Measurements from ENCODE around the gene DNAJB5.

DNAJB5 gene

DNA sequence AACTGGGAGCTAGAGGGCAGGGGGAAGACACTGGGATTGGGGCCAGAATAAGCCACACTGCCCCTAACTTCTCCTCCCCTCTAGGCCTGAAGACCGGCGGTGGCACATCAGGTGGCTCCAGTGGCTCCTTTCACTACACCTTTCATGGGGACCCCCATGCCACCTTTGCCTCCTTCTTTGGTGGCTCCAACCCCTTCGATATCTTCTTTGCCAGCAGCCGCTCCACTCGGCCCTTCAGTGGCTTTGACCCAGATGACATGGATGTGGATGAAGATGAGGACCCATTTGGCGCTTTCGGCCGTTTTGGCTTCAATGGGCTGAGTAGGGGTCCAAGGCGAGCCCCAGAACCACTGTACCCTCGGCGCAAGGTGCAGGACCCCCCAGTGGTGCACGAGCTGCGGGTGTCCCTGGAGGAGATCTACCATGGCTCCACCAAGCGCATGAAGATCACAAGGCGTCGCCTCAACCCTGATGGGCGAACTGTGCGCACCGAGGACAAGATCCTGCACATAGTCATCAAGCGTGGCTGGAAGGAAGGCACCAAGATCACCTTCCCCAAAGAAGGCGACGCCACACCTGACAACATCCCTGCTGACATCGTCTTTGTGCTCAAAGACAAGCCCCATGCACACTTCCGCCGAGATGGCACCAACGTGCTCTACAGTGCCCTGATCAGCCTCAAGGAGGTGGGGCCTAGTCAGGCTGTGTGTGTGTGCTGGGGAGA lies 6.8 kb downstream of the DNAJB5 start:
- TF ChIP-seq, protein P1, sequence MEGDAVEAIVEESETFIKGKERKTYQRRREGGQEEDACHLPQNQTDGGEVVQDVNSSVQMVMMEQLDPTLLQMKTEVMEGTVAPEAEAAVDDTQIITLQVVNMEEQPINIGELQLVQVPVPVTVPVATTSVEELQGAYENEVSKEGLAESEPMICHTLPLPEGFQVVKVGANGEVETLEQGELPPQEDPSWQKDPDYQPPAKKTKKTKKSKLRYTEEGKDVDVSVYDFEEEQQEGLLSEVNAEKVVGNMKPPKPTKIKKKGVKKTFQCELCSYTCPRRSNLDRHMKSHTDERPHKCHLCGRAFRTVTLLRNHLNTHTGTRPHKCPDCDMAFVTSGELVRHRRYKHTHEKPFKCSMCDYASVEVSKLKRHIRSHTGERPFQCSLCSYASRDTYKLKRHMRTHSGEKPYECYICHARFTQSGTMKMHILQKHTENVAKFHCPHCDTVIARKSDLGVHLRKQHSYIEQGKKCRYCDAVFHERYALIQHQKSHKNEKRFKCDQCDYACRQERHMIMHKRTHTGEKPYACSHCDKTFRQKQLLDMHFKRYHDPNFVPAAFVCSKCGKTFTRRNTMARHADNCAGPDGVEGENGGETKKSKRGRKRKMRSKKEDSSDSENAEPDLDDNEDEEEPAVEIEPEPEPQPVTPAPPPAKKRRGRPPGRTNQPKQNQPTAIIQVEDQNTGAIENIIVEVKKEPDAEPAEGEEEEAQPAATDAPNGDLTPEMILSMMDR (IDR thresholded peaks at IDR 0.05; ENCODE audit: unreplicated experiment in 3 of 3), result no peak
- Mint-ChIP-seq H3K36me3 (ENCODE audit: low read depth) (peaks cover 6% of the 10 kb centered on the region), H3K27ac (peak overlapping the region; percentile 42 to 92 (median 88)), H3K4me1 (peaks cover 45% of the 10 kb centered on the region), H3K9me3 (no peaks in the 10 kb centered on the region), H3K4me3 (no peak overlapping the region), H3K27me3 (ENCODE audit: low read depth) (no peaks in the 10 kb centered on the region)

DNA sequence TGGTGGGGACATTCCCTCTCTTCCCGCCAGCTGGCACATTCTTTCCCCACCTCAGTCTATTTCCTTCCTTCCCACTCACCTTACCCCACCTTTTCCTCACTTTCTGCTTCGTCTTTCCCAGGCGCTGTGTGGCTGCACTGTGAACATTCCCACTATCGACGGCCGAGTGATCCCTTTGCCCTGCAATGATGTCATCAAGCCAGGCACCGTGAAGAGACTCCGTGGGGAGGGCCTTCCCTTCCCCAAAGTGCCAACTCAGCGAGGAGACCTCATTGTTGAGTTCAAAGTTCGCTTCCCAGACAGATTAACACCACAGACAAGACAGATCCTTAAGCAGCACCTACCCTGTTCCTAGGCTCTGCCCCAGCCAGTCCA lies 7.3 kb downstream of the DNAJB5 start:
- peak overlapping the region; percentile 42 to 92 (median 88) for H3K27ac Mint-ChIP-seq
- peaks cover 6% of the 10 kb centered on the region for H3K36me3 Mint-ChIP-seq (ENCODE audit: low read depth)
- TF ChIP-seq, protein P1 (IDR thresholded peaks at IDR 0.05; ENCODE audit: unreplicated experiment in 3 of 3), result no peak
- peaks cover 43% of the 10 kb centered on the region for H3K4me1 Mint-ChIP-seq
- no peaks in the 10 kb centered on the region for H3K9me3 Mint-ChIP-seq
- peak overlapping the region in 1 of 3 experiments; percentile 49 for H3K4me3 Mint-ChIP-seq
- no peaks in the 10 kb centered on the region for H3K27me3 Mint-ChIP-seq (ENCODE audit: low read depth)

DNA sequence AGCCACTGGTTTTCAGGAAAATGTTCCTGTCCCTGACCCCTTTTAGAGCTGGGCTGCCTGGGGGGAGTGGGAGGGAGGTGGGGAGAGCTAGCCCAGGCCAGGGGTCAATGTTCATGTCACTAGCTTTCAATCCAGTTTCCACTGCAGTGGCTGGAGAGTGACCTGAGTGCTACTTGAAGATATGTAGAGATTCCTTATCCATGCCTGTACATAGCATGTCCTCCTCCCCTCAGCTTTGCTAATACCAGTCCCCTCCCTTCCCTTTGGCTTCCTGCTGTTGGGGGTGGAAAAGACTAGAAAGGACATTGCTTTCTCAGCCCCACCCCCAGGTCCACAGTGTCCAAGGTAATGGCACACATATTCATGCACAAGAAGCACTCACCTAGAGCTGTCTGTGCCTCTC lies 7.8 kb downstream of the DNAJB5 start:
- H3K27ac Mint-ChIP-seq, result peak overlapping the region; percentile 42 to 92 (median 88)
- no peaks in the 10 kb centered on the region for H3K27me3 Mint-ChIP-seq (ENCODE audit: low read depth)
- H3K4me3 Mint-ChIP-seq, result peak overlapping the region in 1 of 3 experiments; percentile 8
- TF ChIP-seq, protein P1 (IDR thresholded peaks at IDR 0.05; ENCODE audit: unreplicated experiment in 3 of 3), result no peak
- no peaks in the 10 kb centered on the region for H3K9me3 Mint-ChIP-seq
- H3K36me3 Mint-ChIP-seq (ENCODE audit: low read depth), result peaks cover 6% of the 10 kb centered on the region
- peaks cover 38% of the 10 kb centered on the region for H3K4me1 Mint-ChIP-seq

DNA sequence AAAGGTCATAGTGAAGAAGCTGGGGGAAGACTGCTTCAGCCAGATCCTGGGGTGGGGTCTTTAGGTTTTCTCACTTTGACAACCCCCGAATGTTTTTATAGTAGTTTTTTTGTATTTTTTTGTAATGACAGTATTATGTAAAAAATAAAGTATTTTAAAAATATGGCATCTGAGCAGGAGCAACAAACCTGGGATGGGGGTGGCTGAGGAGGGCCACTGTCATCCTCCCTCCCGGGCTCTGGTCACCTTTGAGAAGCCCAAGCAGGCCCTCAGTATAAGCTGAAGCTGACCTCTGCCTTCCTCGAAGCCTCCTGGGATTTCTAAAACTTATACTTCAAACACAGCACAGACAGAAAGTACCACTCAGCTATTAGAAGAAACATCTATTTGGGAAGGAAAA lies 8.7 kb downstream of the DNAJB5 start:
- H3K9me3 Mint-ChIP-seq, result no peaks in the 10 kb centered on the region
- H3K27me3 Mint-ChIP-seq (ENCODE audit: low read depth), result no peaks in the 10 kb centered on the region
- peaks cover 6% of the 10 kb centered on the region for H3K36me3 Mint-ChIP-seq (ENCODE audit: low read depth)
- H3K27ac Mint-ChIP-seq, result peak overlapping the region in 2 of 3 experiments; percentile 52 to 92
- H3K4me3 Mint-ChIP-seq, result no peak overlapping the region
- peaks cover 31% of the 10 kb centered on the region for H3K4me1 Mint-ChIP-seq
- TF ChIP-seq, protein P1 (IDR thresholded peaks at IDR 0.05; ENCODE audit: unreplicated experiment in 3 of 3), result no peak

DNA sequence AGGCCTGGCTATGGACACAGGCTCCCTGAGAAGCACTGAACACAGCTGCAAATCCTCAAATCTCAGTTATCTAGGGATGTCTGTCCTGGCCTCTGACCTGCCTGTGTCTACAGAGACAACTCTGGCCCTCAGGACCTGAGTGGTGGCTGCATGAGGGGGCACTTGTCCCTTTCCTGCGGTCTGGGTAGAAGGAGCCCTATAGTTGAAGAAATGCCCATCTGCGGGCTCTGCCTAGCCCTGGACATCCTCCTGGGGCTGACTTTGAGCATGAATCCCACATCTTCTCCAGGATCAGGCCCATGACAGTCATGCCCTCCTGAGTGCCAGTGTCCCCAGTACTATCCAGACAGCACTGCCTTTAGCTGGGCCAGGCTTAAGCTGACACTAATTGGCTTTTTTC lies 10.0 kb downstream of the DNAJB5 start:
- H3K36me3 Mint-ChIP-seq (ENCODE audit: low read depth), result peaks cover 6% of the 10 kb centered on the region
- H3K27me3 Mint-ChIP-seq (ENCODE audit: low read depth), result no peaks in the 10 kb centered on the region
- no peaks in the 10 kb centered on the region for H3K9me3 Mint-ChIP-seq
- H3K4me1 Mint-ChIP-seq, result peaks cover 18% of the 10 kb centered on the region
- no peak overlapping the region for H3K27ac Mint-ChIP-seq
- TF ChIP-seq, protein P1 (IDR thresholded peaks at IDR 0.05; ENCODE audit: unreplicated experiment in 3 of 3), result no peak
- H3K4me3 Mint-ChIP-seq, result no peak overlapping the region
